NCI-H146 treated with DMSO at 0.1 percent for 48 hours (cell line): ENCODE measurements around the gene LDLRAD4.

Experiments used
- DNase-seq: peaks from one replicate; lab custom pipeline; 2025; ENCODE audit not compliant: unreplicated experiment; lab: John Stamatoyannopoulos, UW

Gene LDLRAD4

GRCh38 chr18:13524811-13525210 lies 306.3 kb downstream of the LDLRAD4 start:
- no peak for DNase-seq

GRCh38 chr18:13525381-13526029 lies 306.9 kb downstream of the LDLRAD4 start:
- DNase-seq = no peak

- DNase-seq = no peak
Measured at GRCh38 chr18:13526519-13526918, 308.0 kb downstream of the LDLRAD4 start.

GRCh38 chr18:13527256-13527655 lies 308.7 kb downstream of the LDLRAD4 start:
- no peak for DNase-seq

GRCh38 chr18:13527730-13528129 lies 309.2 kb downstream of the LDLRAD4 start:
- no peak for DNase-seq

DNA sequence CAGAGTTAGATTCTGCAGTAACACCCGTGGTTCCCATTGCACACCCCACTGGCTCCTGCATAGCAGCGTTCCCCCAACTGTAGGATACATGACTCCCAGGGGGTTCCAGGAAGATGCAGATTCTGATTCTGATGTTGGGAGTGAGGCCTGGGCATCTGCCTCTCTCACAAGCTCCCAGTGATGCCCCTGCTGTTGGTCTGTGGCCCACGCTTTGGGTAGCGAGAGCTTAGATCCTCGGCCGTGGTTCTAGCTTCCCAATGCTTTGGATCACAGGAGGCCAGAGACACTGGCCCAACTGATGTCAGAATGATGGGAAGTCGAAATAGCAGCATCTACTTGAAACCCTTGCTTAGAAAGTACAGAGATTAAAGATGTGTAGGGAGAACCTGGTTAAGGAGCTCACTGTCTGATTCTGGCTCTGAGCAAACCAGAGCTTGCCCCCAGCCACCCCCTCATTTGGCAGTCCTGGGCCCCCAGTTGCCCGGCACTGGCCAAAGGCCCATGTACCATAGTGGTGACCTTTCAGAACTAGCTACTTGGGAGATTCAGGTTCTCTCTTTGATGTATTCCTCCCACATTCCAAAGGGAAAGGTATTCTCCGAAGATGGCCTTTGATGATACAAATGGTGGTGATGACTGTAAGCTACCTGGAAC lies 310.3 kb downstream of the LDLRAD4 start:
- no peak for DNase-seq

DNA sequence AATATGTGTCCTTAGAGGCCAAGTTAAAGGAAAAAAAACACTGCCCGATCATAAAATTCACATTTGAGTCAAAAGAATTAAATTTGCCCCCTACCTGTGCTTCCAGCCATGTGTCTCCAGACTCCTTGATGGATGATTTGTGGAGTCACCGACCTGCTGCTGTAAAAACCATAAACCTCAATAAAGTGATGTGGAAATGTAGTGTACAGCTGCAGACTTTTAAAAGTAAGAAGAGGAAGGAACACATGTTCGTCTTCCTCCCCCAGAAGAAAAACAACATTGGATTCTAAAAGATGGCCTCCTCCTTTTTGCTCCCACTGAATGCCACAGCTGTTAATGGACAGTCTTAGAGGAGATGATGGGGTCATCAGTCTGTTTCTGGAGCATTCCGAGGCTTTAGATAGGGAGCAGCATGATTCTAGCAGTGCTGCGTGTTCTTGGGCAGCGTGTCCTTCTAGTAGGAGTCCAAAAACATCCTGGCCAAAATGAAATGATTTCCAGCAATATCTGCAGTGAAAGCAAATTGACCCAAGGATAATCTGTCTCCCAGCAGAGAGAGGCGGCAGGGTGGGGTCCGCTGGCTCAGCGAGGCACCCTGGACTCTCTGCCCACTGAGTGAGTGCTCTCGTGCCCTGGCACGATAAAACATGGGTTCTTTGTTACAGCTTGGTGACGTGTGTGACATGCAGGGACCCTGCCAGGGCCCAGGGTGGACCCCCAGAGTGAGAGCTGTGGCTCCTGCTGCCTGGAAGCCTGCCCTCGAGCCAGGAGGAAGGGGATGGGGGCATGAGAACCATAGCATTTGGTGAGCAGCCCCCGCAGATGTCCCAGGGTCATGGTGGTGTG lies 311.7 kb downstream of the LDLRAD4 start:
- no peak for DNase-seq

DNA sequence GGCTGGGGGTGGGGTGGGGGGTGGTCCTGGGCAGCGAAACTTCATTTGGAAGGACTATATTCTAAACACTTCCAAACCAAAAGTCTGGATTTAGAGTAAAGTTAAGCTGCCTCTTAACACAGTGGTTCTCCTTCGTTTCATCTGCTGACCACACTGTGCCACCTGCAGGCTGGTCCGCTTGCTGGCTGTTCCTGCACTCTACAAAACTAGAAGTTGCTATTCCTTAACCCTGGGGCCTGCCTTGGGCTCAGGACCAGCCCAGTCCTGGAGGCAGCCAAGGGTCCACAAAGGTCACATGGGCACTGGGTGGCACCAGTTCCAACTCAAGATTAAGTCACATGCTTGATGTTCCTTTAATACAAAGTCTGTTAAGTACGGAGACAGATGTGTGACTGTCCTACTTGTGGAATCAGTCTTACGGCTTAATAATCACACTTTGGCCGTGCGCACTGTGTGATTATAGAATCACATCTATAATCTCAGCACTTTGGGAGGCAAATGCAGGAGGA lies 312.4 kb downstream of the LDLRAD4 start:
- DNase-seq = no peak

DNA sequence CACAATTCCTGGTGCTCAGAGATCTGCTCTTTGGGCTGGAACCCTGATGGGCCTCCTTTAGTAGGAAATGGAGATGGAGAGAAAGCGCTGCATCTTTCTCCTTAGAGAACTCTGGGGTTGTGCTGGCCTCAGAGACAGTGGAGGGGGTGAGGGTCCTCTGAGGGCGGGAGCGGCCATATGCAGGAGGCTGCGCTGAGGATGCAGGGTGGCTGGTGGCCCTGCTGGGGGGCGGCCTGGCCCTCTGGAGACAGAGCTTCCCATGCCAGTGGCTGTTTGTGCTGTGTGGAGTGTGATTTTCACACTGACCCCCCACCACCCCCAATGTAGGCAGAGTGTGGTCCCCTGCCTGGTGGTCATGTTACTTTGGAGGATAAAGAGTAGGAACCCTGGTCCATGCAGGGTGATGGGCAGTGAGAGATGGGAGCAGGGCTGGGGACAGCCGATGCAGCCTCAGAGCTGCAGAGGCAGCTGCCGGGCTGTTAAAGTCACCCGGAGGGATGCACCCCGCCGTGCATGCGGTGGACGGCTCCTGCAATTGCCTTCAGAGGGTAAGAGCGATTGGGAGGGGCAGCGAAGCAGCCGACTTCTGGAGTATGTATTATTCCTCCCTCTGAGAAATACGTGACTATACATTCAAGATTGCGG lies 313.2 kb downstream of the LDLRAD4 start:
- no peak for DNase-seq

- no peak for DNase-seq
Measured at GRCh38 chr18:13532406-13533075, 314.0 kb downstream of the LDLRAD4 start.

DNA sequence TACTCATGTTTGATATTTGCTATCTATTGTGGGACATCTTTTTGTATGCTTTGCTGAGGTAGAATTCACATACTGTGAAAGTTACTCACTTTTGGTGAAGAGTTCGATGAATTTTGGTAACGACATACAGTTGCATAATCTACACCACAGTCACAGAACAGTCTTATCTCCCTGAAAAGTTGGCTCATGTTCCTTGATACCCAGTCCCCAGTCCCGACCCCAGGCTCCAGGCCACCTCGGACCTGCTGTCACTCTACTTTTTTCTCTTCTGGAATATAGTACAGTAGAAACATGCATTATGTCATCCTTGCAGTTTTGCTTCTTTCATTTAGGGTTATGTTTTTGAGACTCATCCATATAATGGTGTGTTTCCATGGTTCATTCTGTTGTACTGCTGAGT lies 316.1 kb downstream of the LDLRAD4 start:
- no peak for DNase-seq

GRCh38 chr18:13536578-13536977 lies 318.0 kb downstream of the LDLRAD4 start:
- no peak for DNase-seq

DNA sequence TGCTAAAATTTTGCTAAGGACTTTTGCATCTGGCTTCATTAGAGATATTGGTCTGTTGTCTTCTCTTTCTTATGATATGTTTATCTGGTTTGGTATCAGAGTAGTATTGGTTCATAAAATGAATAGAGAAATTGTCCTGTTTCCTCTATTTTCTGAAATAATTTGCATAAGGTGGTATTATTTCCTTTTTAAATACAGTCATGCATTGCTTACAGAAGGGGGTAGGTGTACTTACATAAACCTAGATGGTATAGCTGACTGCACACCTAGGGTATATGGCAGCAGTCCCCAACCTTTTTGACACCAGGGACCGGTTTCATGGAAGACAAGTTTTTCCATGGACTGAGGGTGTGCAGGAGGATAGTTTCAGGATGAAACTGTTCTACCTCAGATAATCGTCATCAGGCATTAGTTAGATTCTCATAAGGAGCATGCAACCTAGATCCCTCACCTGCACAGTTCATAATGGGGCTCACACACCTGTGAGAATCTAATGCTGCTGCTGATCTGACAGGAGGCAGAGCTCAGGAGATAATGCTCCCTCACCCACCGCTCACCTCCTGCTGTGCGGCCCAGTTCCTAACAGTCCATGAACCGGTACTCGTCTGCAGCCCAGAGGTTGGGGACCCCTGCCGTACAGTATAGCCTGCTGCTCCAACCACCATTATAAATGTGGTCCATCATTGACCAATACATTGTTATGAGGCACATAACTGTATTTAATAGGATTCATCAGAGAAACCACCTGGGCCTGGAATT lies 318.6 kb downstream of the LDLRAD4 start:
- DNase-seq = no peak

DNA sequence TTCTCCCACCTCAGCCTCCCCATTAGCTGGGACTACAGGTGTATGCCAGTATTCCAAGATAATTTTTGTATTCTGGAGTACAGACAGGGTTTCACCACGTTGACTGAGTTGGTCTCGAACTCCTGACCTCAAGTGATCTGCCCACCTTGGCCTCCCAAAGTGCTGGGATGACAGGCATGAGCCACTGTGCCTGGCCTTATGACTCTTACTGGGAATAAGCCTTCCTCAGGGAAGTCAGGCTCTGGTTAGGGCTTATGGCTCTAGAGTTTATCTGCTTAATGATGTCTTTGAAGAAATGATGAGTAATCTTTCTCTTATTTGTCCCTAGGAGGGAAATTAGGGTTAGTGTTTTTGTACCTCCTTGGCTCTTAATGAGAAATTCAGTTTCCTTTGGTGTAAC lies 320.1 kb downstream of the LDLRAD4 start:
- DNase-seq = no peak

DNA sequence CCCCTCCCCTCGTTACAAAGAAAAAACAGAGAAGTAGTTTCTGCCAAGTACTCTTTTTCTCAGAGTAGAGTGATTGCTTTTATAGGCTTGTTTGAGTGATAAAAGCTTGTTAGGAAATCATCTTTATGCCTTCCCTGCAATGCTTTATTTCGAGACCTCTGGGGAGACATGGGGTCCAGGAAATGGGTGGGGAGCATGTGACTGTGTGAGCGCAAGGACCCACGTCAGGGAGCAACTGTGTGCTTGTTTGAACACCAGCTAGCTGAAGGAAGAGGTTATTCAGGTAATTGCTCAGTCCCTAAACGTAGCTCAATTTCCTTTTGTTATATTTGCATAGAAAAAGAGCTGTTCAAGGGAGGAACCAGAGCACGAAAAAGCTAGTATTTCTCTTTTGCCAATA lies 320.5 kb downstream of the LDLRAD4 start:
- DNase-seq = no peak

DNA sequence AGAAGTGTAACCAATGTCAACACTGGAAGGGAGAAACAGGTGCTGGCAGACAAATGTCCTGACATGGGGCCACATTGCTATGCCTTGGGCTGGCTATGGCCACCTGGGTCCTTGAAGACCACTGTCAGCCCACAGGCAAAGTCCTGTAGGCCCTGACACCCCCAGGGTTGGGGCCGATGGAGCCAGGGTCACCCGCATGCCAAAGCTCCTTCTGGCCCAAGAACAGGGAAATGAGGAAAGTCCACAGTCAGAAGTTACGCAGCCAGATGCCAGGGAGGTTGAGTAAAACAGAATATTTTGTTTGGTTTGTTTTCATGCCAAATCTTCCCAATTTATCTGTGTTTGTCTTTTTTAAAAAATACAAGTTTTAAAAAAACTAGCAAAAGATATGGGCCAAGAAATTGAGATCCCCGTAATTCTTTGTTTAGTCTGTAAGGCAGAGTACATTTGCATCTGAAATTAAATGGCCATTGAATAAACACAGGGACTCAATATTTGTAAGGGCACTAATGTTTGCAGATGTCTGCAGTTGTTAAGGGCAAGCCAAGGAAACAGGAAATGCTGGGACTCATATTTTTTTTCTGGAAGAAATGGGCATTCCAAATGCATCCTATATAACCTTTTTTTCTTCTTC lies 321.4 kb downstream of the LDLRAD4 start:
- DNase-seq = no peak

DNA sequence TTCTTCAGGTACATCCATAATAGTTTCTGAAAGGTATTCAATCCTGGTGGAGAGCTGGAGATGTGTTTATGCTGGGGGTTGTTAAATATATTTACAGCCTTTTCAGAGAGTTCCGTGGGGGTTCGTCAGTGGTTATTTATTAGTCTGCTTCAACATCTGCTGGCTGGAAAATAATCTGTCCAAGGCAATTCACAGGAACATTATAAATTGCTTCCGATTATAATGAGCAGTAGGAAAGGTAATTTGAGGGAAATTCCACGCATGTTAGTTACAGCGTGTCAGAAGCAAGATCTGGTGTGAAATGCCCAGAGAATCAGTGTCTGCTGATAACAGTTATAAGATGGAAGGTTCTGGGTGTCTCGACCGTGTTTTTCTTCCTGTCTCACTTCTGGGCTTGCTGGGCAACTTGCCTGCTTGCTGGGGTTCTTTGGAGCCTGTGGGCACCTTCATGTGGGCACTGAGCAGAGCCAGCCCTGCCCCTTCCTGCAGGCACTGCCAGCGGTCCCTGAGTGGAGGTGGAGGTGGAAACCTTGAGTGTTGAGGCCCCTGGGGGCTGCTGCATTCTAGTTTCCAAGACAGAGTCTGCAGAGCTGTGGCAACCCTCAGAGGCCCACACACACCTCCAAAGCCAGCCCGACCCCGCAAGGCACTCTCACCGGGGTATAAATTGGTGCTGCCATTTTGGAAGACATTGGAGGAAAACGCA lies 322.1 kb downstream of the LDLRAD4 start:
- no peak for DNase-seq

DNA sequence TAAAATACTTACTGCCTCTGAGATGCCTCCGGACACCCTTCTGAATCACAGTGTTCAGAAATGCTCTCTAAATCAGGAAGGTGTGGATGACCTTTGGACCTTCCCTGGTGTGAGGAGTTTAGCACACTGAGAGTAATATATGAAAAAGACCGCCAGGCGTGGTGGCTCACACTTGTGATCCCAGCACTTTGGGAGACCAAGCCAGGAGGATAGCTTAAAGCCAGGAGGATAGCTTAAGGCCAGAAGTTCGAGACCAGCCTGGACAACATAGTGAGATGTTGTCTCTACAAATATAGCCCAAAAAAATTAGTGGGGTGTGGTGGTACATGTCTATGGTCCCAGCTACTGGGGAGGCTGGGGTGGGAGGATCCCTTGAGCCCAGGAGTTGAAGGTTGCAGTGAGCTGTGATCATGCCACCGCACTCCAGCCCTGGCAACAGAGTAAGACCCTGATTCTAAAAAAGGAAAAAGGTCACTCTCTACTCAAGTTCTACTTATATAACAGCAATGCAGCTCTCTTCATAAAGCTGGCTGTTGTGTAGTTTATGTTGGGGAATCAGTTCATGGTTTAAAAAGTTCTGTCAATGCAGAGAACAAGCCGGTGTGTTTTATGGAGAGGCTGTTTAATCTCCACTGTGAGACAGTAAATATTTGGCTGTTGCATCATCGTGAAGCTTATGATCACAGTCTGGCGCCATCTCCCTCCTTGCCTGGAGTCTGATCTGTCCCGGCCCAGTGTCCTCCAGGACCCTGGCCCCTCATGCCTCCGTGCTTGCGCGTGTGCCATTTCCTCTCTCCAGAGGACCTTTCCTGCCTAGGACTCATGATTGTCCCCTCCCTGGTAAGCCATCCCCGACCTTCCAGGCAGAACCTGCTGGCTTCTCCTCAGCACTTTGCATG lies 323.3 kb downstream of the LDLRAD4 start:
- DNase-seq = no peak
